Mesothelial cell of epicardium (in vitro differentiated cells): ENCODE results near the gene AGBL2. TPM values are rescaled to one million over a fixed set of nuclear protein-coding genes. Genes with fewer than 3 reads are reported as not detected.
"Not testable (repeated sequence)": the region's sequence is repeated elsewhere in the genome, so short reads cannot be mapped to it uniquely, and the experiment has no call there.

Experiments used
- DNase-seq, 2 experiments: peaks; one replicate each; pipeline ENCODE4 v3.0.0; 2021; ENCODE audit warnings: low spot score in 2 of 2; ENCODE audit not compliant: unreplicated experiment in 2 of 2
- H3K27ac Mint-ChIP-seq: 2 replicates; pipeline ENCODE4 v1.8.0; 2021; ENCODE audit warnings: mixed read lengths
- H3K27me3 Mint-ChIP-seq: 2 replicates; pipeline ENCODE4 v1.8.0; 2021; ENCODE audit warnings: low read depth, mixed read lengths
- H3K36me3 Mint-ChIP-seq: 2 replicates; pipeline ENCODE4 v1.8.0; 2021; ENCODE audit warnings: mixed read lengths
- H3K4me1 Mint-ChIP-seq: 2 replicates; pipeline ENCODE4 v1.8.0; 2021; ENCODE audit warnings: mixed read lengths
- H3K4me3 Mint-ChIP-seq: 2 replicates; pipeline ENCODE4 v1.8.0; 2021; ENCODE audit warnings: mild to moderate bottlenecking, moderate library complexity, mixed read lengths
- H3K9me3 Mint-ChIP-seq: 2 replicates; pipeline ENCODE4 v1.8.0; 2021; ENCODE audit warnings: mixed read lengths
- CTCF ChIP-seq: fragments of 200-600 bp; sonication (generic); IDR thresholded peaks from one replicate; pipeline ENCODE4 v1.5.0; 2021; ENCODE audit warnings: antibody characterized with exemption; ENCODE audit not compliant: unreplicated experiment
- total RNA-seq: library from RNA; stranded (reverse); gene quantifications from 3 replicates; pipeline ENCODE4 v1.2.1, GENCODE V29; 2021

Gene AGBL2
- total RNA-seq, 1 donor from 2014 or later = 4.6 TPM

- no peaks in the 10 kb centered on the region for H3K36me3 Mint-ChIP-seq
- no peak for DNase-seq
- no peaks in the 10 kb centered on the region for H3K4me1 Mint-ChIP-seq
- H3K9me3 Mint-ChIP-seq = peaks cover 18% of the 10 kb centered on the region
- no peak overlapping the region for H3K27ac Mint-ChIP-seq
- H3K4me3 Mint-ChIP-seq = no peak overlapping the region
- TF ChIP-seq CTCF = no peak
- no peaks in the 10 kb centered on the region for H3K27me3 Mint-ChIP-seq
Observed at GRCh38 chr11:47649276-47649675, 65.9 kb downstream of the AGBL2 start.

GRCh38 chr11:47646019-47646418 lies 69.2 kb downstream of the AGBL2 start:
- H3K9me3 Mint-ChIP-seq = no peaks in the 10 kb centered on the region
- no peaks in the 10 kb centered on the region for H3K36me3 Mint-ChIP-seq
- H3K4me1 Mint-ChIP-seq = peaks cover 14% of the 10 kb centered on the region
- no peaks in the 10 kb centered on the region for H3K27me3 Mint-ChIP-seq
- TF ChIP-seq CTCF = no peak
- no peak overlapping the region for H3K4me3 Mint-ChIP-seq
- H3K27ac Mint-ChIP-seq = no peak overlapping the region
- no peak for DNase-seq

- Mint-ChIP-seq H3K27ac (no peak overlapping the region), H3K9me3 (no peaks in the 10 kb centered on the region), H3K4me1 (peaks cover 18% of the 10 kb centered on the region), H3K36me3 (no peaks in the 10 kb centered on the region), H3K27me3 (no peaks in the 10 kb centered on the region), H3K4me3 (no peak overlapping the region)
- no peak for DNase-seq
- no peak for TF ChIP-seq CTCF
Observed at GRCh38 chr11:47645500-47645899, 69.7 kb downstream of the AGBL2 start.

GRCh38 chr11:47642099-47642855 lies 72.9 kb downstream of the AGBL2 start, which contains the start of gene MTCH2:
Gene MTCH2 (minus strand): TSS chr11:47642559. CDS start chr11:47642465, 94 bp downstream.
- H3K27me3 Mint-ChIP-seq = no peaks in the 10 kb centered on the region
- no peaks in the 10 kb centered on the region for H3K9me3 Mint-ChIP-seq
- peaks cover 22% of the 10 kb centered on the region for H3K4me1 Mint-ChIP-seq
- TF ChIP-seq CTCF = no peak
- peak within 1 kb of the TSS; percentile 98 for H3K27ac Mint-ChIP-seq
- H3K4me3 Mint-ChIP-seq = peak within 1 kb of the TSS; percentile 94
- H3K36me3 Mint-ChIP-seq = peaks cover 8% of the 10 kb centered on the region
- peak; percentile 91 to 95 for DNase-seq

- Mint-ChIP-seq H3K9me3 (no peaks in the 10 kb centered on the region), H3K27ac (peak overlapping the region; percentile 98), H3K27me3 (no peaks in the 10 kb centered on the region), H3K36me3 (peaks cover 8% of the 10 kb centered on the region), H3K4me3 (peak overlapping the region; percentile 94), H3K4me1 (peaks cover 22% of the 10 kb centered on the region)
- TF ChIP-seq CTCF = no peak
- no peak for DNase-seq
Observed at GRCh38 chr11:47641600-47642098, 73.5 kb downstream of the AGBL2 start.

GRCh38 chr11:47640506-47640905 lies 74.7 kb downstream of the AGBL2 start:
- not testable (repeated sequence) for H3K4me3 Mint-ChIP-seq, H3K27ac Mint-ChIP-seq, DNase-seq, H3K9me3 Mint-ChIP-seq, H3K36me3 Mint-ChIP-seq, H3K27me3 Mint-ChIP-seq
- peaks cover 22% of the 10 kb centered on the region for H3K4me1 Mint-ChIP-seq

GRCh38 chr11:47636331-47636730 lies 78.8 kb downstream of the AGBL2 start:
- not testable (repeated sequence) for H3K4me3 Mint-ChIP-seq, H3K27ac Mint-ChIP-seq, H3K9me3 Mint-ChIP-seq, H3K27me3 Mint-ChIP-seq, DNase-seq
- peaks cover 11% of the 10 kb centered on the region for H3K4me1 Mint-ChIP-seq
- peaks cover 32% of the 10 kb centered on the region for H3K36me3 Mint-ChIP-seq
